HG03108 (cell line): ENCODE data around the gene TMIGD1.

Source experiments
- ATAC-seq: cut with Tn5 transposase; IDR thresholded peaks from one replicate; pipeline ENCODE4 v1.9.1; 2021; ENCODE audit warnings: moderate library complexity; ENCODE audit not compliant: unreplicated experiment

The TMIGD1 gene

GRCh38 chr17:30336369-30337171, 2.7 kb upstream of the TMIGD1 start:
- no peak for ATAC-seq

DNA sequence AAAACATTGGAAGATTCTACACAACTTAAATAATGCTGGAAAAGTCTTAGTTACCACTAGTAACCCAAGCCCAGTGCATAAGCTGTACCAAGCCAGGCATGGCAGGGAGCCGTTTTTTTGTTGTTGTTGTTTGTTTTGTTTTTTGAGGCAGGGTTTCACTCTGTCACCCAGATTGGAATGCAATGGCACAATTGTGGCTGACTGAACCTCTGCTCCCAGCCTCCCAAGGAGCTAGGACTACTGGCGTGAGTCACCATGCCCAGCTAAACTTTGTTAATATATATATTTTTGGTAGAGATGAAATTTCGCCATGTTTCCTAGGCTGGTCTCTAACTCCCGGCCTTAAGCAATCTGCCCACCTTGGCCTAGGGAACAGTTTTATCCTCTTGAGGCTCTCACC, 564 bp upstream of the TMIGD1 start:
- ATAC-seq: no peak

GRCh38 chr17:30332057-30332542, 1.8 kb downstream of the TMIGD1 start:
- peak; percentile 62 for ATAC-seq

DNA sequence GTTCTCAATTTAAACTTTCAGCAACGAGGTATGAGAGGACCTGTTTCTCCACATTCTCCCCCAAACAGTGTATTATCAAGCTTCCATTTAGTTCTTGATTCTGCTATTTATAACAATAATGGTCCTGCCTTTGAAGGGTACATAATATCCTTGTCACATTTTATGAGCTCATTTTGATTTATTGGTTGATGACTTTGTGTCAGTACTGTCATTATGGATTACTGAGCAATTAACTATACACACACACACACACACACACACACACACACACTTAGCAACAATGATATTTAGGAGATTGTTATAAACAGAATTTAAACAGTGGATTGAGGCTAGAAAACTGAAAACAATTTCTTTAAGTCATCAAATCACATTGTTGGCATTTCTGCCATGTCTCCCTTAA, 7.0 kb downstream of the TMIGD1 start:
- no peak for ATAC-seq

DNA sequence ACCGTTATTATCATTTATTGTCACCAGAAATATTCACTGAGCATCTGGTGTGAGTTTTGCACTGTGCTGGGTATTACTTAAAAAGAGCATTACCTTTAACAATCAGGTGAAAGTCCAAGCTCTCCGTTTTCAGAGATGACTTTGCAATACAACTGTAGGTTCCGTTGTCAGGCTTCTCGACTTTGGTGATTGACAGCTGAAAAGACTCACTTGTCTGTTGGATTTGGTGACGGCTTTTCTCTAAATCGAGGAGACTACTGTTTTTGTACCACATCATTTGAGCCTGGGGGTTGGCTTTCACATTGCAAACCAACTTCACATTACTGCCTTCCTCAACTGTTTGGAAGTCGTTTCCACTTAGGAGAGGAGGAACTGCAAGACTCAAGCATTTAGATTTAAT, 9.1 kb downstream of the TMIGD1 start:
- no peak for ATAC-seq

DNA sequence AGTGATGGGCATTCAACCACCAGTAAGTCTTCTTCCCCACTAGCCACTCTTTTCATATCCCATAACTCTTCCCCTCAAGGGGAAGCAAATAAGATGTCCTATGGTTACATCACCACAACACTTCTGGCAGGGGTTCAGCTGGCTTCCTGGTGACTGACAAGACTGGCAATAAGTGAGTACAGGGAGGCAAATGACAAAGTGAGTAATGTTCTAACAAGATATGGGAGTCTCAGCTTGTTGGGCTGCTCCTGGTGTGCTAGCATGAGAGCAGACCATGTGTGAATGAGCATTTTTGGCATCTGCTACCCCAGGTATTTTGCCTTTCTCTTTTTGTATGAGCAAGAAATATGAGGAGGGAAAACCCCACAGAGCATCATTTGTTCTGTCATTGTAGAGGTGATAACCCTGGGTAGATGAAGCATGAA, 9.9 kb downstream of the TMIGD1 start:
- no peak for ATAC-seq

- ATAC-seq: no peak
These were observed 10.5 kb downstream of the TMIGD1 start for GRCh38 chr17:30323262-30323894.

DNA sequence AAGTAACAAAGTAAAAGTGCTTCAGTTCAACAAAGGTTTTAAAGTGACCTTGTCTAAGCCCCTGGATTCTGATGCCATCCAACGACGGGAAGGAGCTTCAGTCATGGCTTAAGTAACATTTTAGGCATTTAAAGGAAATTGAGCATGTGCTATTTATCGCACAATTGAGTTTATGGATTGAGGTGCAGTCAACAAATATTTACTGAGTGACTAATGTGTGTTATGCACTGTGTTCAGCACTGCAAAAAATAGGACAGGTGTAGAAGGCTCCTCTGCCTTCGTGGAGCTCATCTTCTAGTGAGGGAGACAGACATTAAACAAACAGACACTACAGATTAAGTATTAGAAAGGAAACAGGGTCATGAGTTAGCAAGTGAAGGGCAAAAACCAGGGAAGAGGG, 12.5 kb downstream of the TMIGD1 start:
- ATAC-seq: no peak

DNA sequence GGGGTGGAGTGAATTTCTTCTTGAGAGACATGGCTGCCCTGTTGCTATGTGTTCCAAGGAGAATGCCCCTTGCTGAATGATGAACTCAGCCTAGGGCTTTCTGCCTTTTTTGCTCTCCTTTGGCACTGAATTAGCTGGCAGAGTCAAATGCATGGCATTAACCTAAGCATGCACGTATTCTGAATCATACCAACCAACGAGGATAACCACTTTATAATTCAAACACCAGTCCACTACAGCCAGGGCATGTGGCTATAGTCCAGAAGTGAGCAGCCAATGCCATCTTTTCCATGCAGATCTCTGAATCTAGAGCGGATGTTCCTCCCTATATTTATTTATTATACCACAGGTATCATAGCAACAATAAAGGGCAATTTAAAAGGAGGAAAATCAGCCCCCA, 15.7 kb downstream of the TMIGD1 start:
- ATAC-seq: no peak

- no peak for ATAC-seq
These were observed 17.1 kb downstream of the TMIGD1 start for GRCh38 chr17:30316736-30317135.

DNA sequence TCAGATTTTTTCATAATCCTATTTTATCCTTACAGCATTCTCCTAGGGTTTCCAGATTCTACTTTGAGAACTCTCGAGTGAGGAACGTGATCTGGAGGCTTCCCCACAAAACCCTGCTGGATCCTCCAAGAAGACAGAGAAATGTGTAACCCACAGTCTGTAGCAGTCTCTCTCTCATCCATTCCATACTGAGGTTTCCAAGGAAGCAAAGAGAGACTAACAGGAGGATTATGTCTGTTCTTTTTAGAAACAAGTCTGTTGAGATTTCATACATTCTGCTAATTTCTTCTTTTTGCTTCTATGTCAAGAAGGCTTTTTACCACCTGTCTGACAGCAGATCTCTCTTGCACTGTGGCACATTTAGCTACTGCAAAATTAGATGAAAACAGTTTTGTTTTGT, 18.8 kb downstream of the TMIGD1 start:
- no peak for ATAC-seq

- no peak for ATAC-seq
These were observed 19.4 kb downstream of the TMIGD1 start for GRCh38 chr17:30314474-30314873.

DNA sequence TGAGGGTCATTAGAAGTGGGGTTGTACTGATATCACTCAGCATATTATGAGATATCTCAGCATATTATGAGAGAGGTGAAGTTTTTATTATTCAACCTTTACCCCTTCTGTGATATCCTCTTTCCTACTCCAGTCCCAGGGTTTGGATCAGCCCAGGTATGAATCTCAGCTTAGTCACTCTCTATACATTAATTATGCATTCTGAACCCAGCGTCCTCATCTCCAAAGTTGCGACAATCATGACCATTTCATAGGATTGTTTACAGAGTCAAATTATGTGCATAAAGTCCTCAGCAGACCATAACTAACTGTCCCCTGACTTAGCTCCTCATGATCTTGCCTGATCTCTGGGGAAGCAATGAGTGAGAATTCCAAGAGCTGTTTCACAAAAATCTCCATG, 21.6 kb downstream of the TMIGD1 start:
- ATAC-seq: no peak

GRCh38 chr17:30310562-30310961, 23.3 kb downstream of the TMIGD1 start:
- ATAC-seq: no peak

DNA sequence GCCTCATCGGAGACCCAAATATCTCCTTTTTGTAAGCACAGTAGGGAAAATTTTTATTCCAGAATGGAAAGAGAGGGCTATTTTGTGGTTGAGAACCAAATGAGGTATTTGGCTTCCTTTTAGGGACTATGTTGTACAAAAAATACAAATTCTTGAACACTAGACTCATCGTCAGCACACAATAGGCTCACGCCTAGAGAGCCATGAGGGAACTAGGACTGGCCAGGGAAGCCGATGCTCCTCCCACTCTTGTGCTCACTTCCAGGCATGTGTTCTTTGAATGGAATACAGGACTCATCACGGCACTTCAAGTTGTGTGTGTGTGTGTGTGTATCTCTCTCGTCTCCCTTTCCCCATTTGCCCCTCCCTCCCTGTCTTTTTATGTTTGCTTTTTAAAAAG, 24.3 kb downstream of the TMIGD1 start:
- no peak for ATAC-seq

- no peak for ATAC-seq
These were observed 25.5 kb downstream of the TMIGD1 start for GRCh38 chr17:30308406-30308805.

- no peak for ATAC-seq
These were observed 29.1 kb downstream of the TMIGD1 start for GRCh38 chr17:30304778-30305177.

GRCh38 chr17:30302241-30302640, 31.6 kb downstream of the TMIGD1 start:
- no peak for ATAC-seq

GRCh38 chr17:30300818-30301217, 33.0 kb downstream of the TMIGD1 start:
- ATAC-seq: no peak

GRCh38 chr17:30299000-30299399, 34.9 kb downstream of the TMIGD1 start:
- ATAC-seq: no peak

DNA sequence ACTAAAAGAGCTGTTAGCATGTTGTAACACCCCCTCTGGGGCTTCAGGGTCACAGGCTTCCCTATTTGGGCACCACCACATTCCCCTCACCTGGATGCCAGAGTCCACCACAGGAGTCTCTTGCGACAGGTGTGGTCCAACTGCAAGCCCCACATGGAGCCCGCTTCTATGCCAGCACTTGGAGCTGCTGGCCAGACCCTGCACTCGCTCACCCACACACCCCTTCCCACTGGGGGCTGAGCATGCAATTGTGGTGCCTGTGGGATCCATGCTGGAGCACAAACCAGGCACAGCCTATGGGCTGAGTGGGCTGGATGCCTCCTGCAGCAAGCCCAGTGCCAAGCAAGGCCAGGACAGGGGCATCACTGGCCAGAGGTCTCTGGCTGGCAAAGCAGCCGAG, 36.1 kb downstream of the TMIGD1 start:
- ATAC-seq: no peak

- no peak for ATAC-seq
These were observed 37.3 kb downstream of the TMIGD1 start for GRCh38 chr17:30296499-30297080.
